HG03097 (cell line): ENCODE measurements around the gene DLL3.

ENCODE experiments used
- ATAC-seq: cut with Tn5 transposase; IDR thresholded peaks from one replicate; pipeline ENCODE4 v1.9.1; 2021; ENCODE audit not compliant: unreplicated experiment, low FRiP score

The DLL3 gene

DNA sequence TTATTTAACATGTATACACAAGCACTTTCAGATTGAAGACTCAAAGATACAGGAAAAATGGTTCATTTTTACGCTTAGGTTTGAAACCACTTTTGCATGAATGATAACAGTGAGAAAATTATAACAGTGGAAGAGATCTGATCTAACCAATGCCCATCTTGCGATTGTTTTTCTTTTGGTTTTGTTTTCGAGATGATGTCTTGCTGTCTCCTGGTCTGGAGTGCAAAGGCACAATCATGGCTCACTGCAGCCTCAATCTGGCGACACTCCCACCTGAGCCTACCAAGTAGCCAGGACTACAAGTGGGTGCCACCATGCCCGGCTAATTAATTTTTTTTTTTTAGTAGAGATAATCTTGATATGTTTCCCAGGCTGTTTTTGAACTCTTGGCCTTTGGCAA is 51.5 kb downstream of the DLL3 start:
- no peak for ATAC-seq

DNA sequence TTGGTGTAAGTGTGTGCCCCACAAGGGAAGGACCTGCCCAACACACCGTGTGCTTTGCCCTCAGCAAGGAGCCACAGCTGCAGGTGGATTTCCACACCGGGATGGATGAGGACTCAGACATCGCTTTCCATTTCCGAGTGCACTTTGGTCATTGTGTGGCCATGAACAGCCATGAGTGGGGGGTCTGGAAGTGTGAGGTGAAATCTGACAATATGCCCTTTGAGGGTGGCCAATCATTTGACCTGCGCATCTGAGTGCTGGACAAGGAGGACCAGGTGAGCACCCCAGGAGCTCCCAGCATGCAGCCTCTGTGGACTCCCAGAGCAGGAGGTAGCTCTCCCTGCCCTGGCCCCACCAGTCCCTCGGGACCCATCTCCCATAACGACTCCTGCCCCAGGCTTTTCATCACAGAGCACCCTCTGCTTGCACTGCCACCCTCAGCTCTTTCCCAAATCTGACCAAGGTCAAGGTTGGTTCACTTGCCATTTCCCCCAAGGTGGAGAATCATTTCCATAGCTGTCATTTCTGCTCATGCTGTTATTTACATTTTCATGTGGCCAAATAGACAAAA is 54.4 kb downstream of the DLL3 start:
- no peak for ATAC-seq

- no peak for ATAC-seq
Measured at GRCh38 chr19:39554701-39555311, 56.1 kb downstream of the DLL3 start.

DNA sequence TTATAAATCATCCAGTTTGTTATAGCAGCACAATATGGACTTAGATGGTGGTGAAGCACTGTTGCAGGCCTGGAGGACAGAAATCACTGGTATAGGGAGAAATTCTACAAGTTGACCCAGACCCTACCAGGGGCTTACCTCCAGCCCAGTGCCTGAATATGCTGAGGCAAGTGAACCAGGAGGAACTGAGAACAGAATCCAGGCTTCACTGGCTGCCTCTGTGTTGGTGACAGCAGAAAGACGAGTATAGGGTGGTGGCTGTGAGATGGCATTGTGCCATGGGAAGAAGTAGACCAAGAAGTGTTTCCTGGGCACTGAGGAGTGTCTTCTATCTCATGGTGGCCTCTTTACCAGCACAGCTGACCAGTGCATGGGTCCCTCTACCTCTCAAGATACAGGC is 57.1 kb downstream of the DLL3 start:
- no peak for ATAC-seq
